HEK293 (cell line): ENCODE measurements around the gene ILF3.

Experiments used
- CTCF ChIA-PET: fragments of 350-600 bp; formaldehyde crosslinking; extraction: SDS; loops from one replicate; lab custom pipeline; 2021; ENCODE audit warnings: antibody characterized with exemption; lab: Yijun Ruan, JAX
- POLR2A ChIA-PET: fragments of 300-600 bp; formaldehyde crosslinking; extraction: SDS; loops from one replicate; lab custom pipeline; 2020; ENCODE audit warnings: antibody characterized with exemption, inconsistent platforms; lab: Yijun Ruan, JAX
- H3K27ac ChIP-seq: fragments of 200-500 bp; sonication (Bioruptor generic); 2 replicates; pipeline ENCODE4 v1.5.1; 2014; ENCODE audit warnings: low read depth, low read length, control low read depth, inconsistent platforms; ENCODE audit errors: extremely low read depth
- H3K36me3 ChIP-seq, 2 experiments: fragments of 200-500 bp in 1 of 2; sonication (Bioruptor generic) in 1 of 2; 1 replicate in 1 of 2; 2 replicates in 1 of 2; pipeline ENCODE4 v1.5.1; 2014 to 2017; ENCODE audit warnings: inconsistent platforms in 2 of 2, low read length in 2 of 2; ENCODE audit not compliant: control insufficient read depth in 2 of 2, insufficient read depth in 1 of 2
- H3K4me1 ChIP-seq: fragments of 200-500 bp; sonication (Bioruptor generic); 2 replicates; pipeline ENCODE4 v1.5.1; 2014; ENCODE audit warnings: mild to moderate bottlenecking, low read length, inconsistent platforms; ENCODE audit not compliant: control insufficient read depth, insufficient read depth
- H3K4me3 ChIP-seq: 2 replicates; pipeline ENCODE4 v1.5.1; 2011; ENCODE audit warnings: low read depth, mild to moderate bottlenecking, control low read depth, low read length, moderate library complexity
- H3K9me3 ChIP-seq: fragments of 200-500 bp; sonication (Bioruptor generic); 2 replicates; pipeline ENCODE4 v1.5.1; 2014; ENCODE audit warnings: low read depth, low read length, inconsistent platforms; ENCODE audit not compliant: control insufficient read depth, insufficient read depth
- EGR2 ChIP-seq: fragments of 450-650 bp; formaldehyde crosslinking; IDR thresholded peaks from 2 replicates; pipeline ENCODE4 v1.5.1; 2016; ENCODE audit warnings: low read depth, missing biosample characterization, missing genetic modification characterization
- HIC1 ChIP-seq: fragments of 450-650 bp; formaldehyde crosslinking; IDR thresholded peaks from 2 replicates; pipeline ENCODE4 v1.5.1; 2016; ENCODE audit warnings: missing biosample characterization, missing genetic modification characterization
- KLF17 ChIP-seq: fragments of 450-650 bp; formaldehyde crosslinking; IDR thresholded peaks from 2 replicates; pipeline ENCODE4 v1.5.1; 2016; ENCODE audit warnings: missing biosample characterization, missing genetic modification characterization
- KLF8 ChIP-seq: fragments of 450-650 bp; formaldehyde crosslinking; IDR thresholded peaks from 2 replicates; pipeline ENCODE4 v1.5.1; 2016; ENCODE audit warnings: missing biosample characterization, missing genetic modification characterization
- PRDM1 ChIP-seq: fragments of 450-650 bp; formaldehyde crosslinking; IDR thresholded peaks from 2 replicates; pipeline ENCODE4; 2016; ENCODE audit warnings: missing biosample characterization, missing genetic modification characterization
- RBAK ChIP-seq: fragments of 450-650 bp; formaldehyde crosslinking; IDR thresholded peaks from 2 replicates; pipeline ENCODE4 v1.5.1; 2016; ENCODE audit warnings: missing biosample characterization, missing genetic modification characterization
- SCRT2 ChIP-seq: fragments of 450-650 bp; formaldehyde crosslinking; IDR thresholded peaks from 2 replicates; pipeline ENCODE4 v1.5.1; 2016; ENCODE audit warnings: missing biosample characterization, missing genetic modification characterization
- SP2 ChIP-seq: fragments of 450-650 bp; formaldehyde crosslinking; IDR thresholded peaks from 2 replicates; pipeline ENCODE4 v1.5.1; 2016; ENCODE audit warnings: missing biosample characterization, missing genetic modification characterization
- SP7 ChIP-seq: fragments of 450-650 bp; formaldehyde crosslinking; IDR thresholded peaks from 2 replicates; pipeline ENCODE4 v1.5.1; 2016; ENCODE audit warnings: missing biosample characterization, missing genetic modification characterization
- ZBTB11 ChIP-seq: fragments of 450-650 bp; formaldehyde crosslinking; conservative IDR thresholded peaks from 2 replicates; pipeline ENCODE4 v1.5.1; 2016; ENCODE audit warnings: low read depth, missing biosample characterization, missing genetic modification characterization
- ZBTB48 ChIP-seq: fragments of 450-650 bp; formaldehyde crosslinking; IDR thresholded peaks from 2 replicates; pipeline ENCODE4 v1.5.1; 2016; ENCODE audit warnings: missing biosample characterization, missing genetic modification characterization
- ZEB2 ChIP-seq: fragments of 450-650 bp; formaldehyde crosslinking; IDR thresholded peaks from 2 replicates; pipeline ENCODE4 v1.5.1; 2016; ENCODE audit warnings: missing biosample characterization, missing genetic modification characterization
- ZNF138 ChIP-seq: fragments of 450-650 bp; formaldehyde crosslinking; IDR thresholded peaks from 2 replicates; pipeline ENCODE4 v1.5.1; 2016; ENCODE audit warnings: missing biosample characterization, missing genetic modification characterization, borderline replicate concordance
- ZNF202 ChIP-seq: fragments of 450-650 bp; formaldehyde crosslinking; IDR thresholded peaks from 2 replicates; pipeline ENCODE4 v1.5.1; 2016; ENCODE audit warnings: missing biosample characterization, missing genetic modification characterization, borderline replicate concordance
- ZNF223 ChIP-seq: fragments of 450-650 bp; formaldehyde crosslinking; IDR thresholded peaks from 2 replicates; pipeline ENCODE4 v1.5.1; 2016; ENCODE audit warnings: missing biosample characterization, missing genetic modification characterization
- ZNF341 ChIP-seq: fragments of 450-650 bp; formaldehyde crosslinking; IDR thresholded peaks from 2 replicates; pipeline ENCODE4; 2016; ENCODE audit warnings: low read depth, missing biosample characterization, missing genetic modification characterization
- ZNF404 ChIP-seq: fragments of 450-650 bp; formaldehyde crosslinking; IDR thresholded peaks from 2 replicates; pipeline ENCODE4 v1.5.1; 2017; ENCODE audit warnings: missing biosample characterization, missing genetic modification characterization
- ZNF449 ChIP-seq: fragments of 450-650 bp; formaldehyde crosslinking; IDR thresholded peaks from 2 replicates; pipeline ENCODE4 v1.5.1; 2017; ENCODE audit warnings: missing biosample characterization, mild to moderate bottlenecking, missing genetic modification characterization, moderate library complexity
- ZNF558 ChIP-seq: fragments of 450-650 bp; formaldehyde crosslinking; IDR thresholded peaks from 2 replicates; pipeline ENCODE4 v1.5.1; 2016; ENCODE audit warnings: missing biosample characterization, missing genetic modification characterization
- ZNF645 ChIP-seq: fragments of 450-650 bp; formaldehyde crosslinking; IDR thresholded peaks from 2 replicates; pipeline ENCODE4; 2016; ENCODE audit warnings: missing biosample characterization, missing genetic modification characterization
- ZNF677 ChIP-seq: fragments of 450-650 bp; IDR thresholded peaks from 2 replicates; pipeline ENCODE4 v1.5.0; 2018; ENCODE audit warnings: missing biosample characterization, mild to moderate bottlenecking, missing genetic modification characterization, moderate library complexity
- ZNF701 ChIP-seq: fragments of 450-650 bp; formaldehyde crosslinking; IDR thresholded peaks from 2 replicates; pipeline ENCODE4 v1.5.1; 2016; ENCODE audit warnings: missing biosample characterization, missing genetic modification characterization
- ZSCAN30 ChIP-seq: fragments of 450-650 bp; IDR thresholded peaks from 2 replicates; pipeline ENCODE4 v1.5.1; 2018; ENCODE audit warnings: missing biosample characterization, mild to moderate bottlenecking, missing genetic modification characterization, moderate library complexity

ILF3 gene

DNA sequence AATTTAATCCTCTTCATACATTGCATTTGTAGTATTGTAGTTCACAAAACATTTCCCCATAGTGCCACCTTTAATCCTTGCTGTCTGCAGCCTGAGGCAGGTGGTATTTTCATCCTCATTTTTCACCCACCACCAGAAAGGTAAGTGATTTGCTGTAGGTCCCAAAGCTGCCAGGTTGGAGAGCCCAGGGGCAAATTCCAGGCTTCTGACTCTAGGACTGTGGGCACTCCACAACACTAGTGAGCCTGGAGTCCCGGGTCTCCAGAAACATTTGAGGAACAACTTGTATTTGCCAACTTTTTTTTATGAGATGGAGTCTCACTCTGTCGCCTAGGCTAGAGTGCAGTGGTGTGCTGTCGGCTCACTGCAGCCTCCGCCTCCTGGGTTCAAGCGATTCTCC, 6.2 kb downstream of the ILF3 start:
- Histone ChIP-seq H3K4me3 (no peak overlapping the region), H3K27ac (no peak overlapping the region), H3K4me1 (peaks cover 19% of the 10 kb centered on the region), H3K36me3 (peaks cover 25 to 52% of the 10 kb centered on the region in 2 experiments; a peak in 2 of 3 replicates), H3K9me3 (no peaks in the 10 kb centered on the region)
- TF ChIP-seq ZNF202 (tag by site-specific recombination) (no peak), HIC1 (tag by site-specific recombination) (no peak), KLF17 (no peak), ZNF677 (tag by site-specific recombination) (no peak), RBAK (no peak), ZBTB48 (tag by site-specific recombination) (no peak), ZNF138 (tag by site-specific recombination) (no peak), ZSCAN30 (tag by site-specific recombination) (no peak), ZNF558 (tag by site-specific recombination) (no peak), ZNF223 (no peak), ZNF645 (tag by site-specific recombination) (no peak)
- CTCF ChIA-PET: interaction anchor here (3.2 kb wide), 1 partner anchor 40 kb away, joined by 15 read pairs; the partner anchor contains the start of gene QTRT1
- POLR2A ChIA-PET: interaction anchor here (0.6 kb wide), 1 partner anchor 157 kb away, joined by 3 read pairs; the partner anchor contains the start of gene KEAP1

DNA sequence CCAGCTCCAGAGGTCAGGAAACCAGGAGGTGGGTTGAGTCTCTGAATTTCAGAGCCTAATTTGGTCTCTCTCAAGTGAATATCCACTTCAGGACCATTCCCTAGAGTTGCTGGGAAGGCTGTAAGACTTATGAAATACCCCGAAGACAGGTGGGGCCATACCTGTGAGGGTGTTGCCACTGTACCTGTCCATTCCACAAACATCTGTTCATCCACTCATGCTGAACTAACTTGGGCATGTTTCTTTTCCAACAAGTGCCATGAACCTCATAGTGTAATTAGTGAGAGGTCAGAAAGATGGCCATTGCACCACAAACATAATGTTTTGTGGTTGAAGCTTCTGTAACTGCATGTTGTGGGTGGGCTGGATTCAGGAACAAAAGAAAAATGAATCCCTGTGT, 7.8 kb downstream of the ILF3 start:
- ChIA-PET CTCF (interaction anchor here (0.5 to 3.2 kb wide), 4 partner anchors 38 to 452 kb away, joined by 3 to 15 read pairs (median 4); partner anchors contain the start of gene QTRT1), POLR2A (interaction anchor here (0.8 kb wide), 1 partner anchor 10 kb away, joined by 4 read pairs; no protein-coding TSS in a partner anchor)
- peaks cover 23 to 47% of the 10 kb centered on the region in 2 experiments; a peak in 2 of 3 replicates for H3K36me3 ChIP-seq

GRCh38 chr19:10662384-10663251, 8.5 kb downstream of the ILF3 start:
- H3K27ac ChIP-seq: peak overlapping the region; percentile 36
- ChIA-PET POLR2A (interaction anchor here (0.8 kb wide), 1 partner anchor 9 kb away, joined by 4 read pairs; no protein-coding TSS in a partner anchor), CTCF (interaction anchor here (1.0 to 3.2 kb wide), 2 partner anchors 38 to 82 kb away, joined by 4 to 15 read pairs; partner anchors contain the start of gene QTRT1)
- H3K9me3 ChIP-seq: no peaks in the 10 kb centered on the region
- H3K36me3 ChIP-seq: peaks cover 16 to 44% of the 10 kb centered on the region in 2 experiments; a peak in 2 of 3 replicates
- no peak overlapping the region for H3K4me3 ChIP-seq
- H3K4me1 ChIP-seq: peaks cover 20% of the 10 kb centered on the region
- TF ChIP-seq ZBTB11: no peak
- no peak for TF ChIP-seq ZNF404 (tag by site-specific recombination)
- TF ChIP-seq EGR2 (tag by site-specific recombination): peak; percentile 47
- TF ChIP-seq SP2 (tag by site-specific recombination): no peak
- no peak for TF ChIP-seq PRDM1 (tag by site-specific recombination)
- no peak for TF ChIP-seq ZNF341 (tag by site-specific recombination)
- no peak for TF ChIP-seq KLF8 (tag by site-specific recombination)
- no peak for TF ChIP-seq ZNF223
- TF ChIP-seq ZNF449: no peak

More for the DNA sequence above, 7.8 kb downstream of the ILF3 start:
- H3K4me1 ChIP-seq: peaks cover 20% of the 10 kb centered on the region
- peak; percentile 52; the same call in 1 of the 2 replicates for TF ChIP-seq SCRT2 (tag by site-specific recombination)
- TF ChIP-seq ZEB2: peak; percentile 42; the same call in 1 of the 2 replicates
- no peak for TF ChIP-seq SP7 (tag by site-specific recombination)
- no peak for TF ChIP-seq ZNF701
- peak overlapping the region; percentile 36 for H3K27ac ChIP-seq
- H3K9me3 ChIP-seq: no peaks in the 10 kb centered on the region
- H3K4me3 ChIP-seq: no peak overlapping the region
